ENCODE results near the gene LCP1.

LCP1 gene

GRCh38 chr13:46094478-46094877 lies 87.5 kb downstream of the LCP1 start:
- DNase-seq, result no peak

GRCh38 chr13:46088821-46089562 lies 93.0 kb downstream of the LCP1 start:
- DNase-seq, result no peak

- DNase-seq, result no peak
Measured at GRCh38 chr13:46087481-46087880, 94.5 kb downstream of the LCP1 start.

- no peak for DNase-seq
Measured at GRCh38 chr13:46086985-46087384, 95.0 kb downstream of the LCP1 start.

GRCh38 chr13:46086421-46086922 lies 95.5 kb downstream of the LCP1 start:
- no peak for DNase-seq

GRCh38 chr13:46085737-46086136 lies 96.2 kb downstream of the LCP1 start:
- no peak for DNase-seq

- DNase-seq, result no peak
Measured at GRCh38 chr13:46082324-46082723, 99.7 kb downstream of the LCP1 start.

- DNase-seq, result no peak
Measured at GRCh38 chr13:46079770-46080169, 102.2 kb downstream of the LCP1 start.

- no peak for DNase-seq
Measured at GRCh38 chr13:46077265-46077664, 104.7 kb downstream of the LCP1 start.

- DNase-seq, result no peak
Measured at GRCh38 chr13:46076827-46077226, 105.2 kb downstream of the LCP1 start.

Measured in GF-D8 (cell line).